DND-41 (cell line): ENCODE results near the gene EDNRA.

Experiments used
- ATAC-seq: fragments of 200-7000 bp; cut with Tn5 transposase; 3 replicates; pipeline ENCODE4 v1.9.1; 2021; ENCODE audit warnings: low read depth; ENCODE audit not compliant: insufficient read depth
- DNase-seq: peaks from one replicate; pipeline ENCODE4 v3.0.0-alpha.2; 2020
- H2AFZ ChIP-seq: 2 replicates; pipeline ENCODE4 v1.6.0; 2012; ENCODE audit warnings: low read depth, low read length
- H3K27ac ChIP-seq: 2 replicates; pipeline ENCODE4 v1.5.1; 2012; ENCODE audit warnings: low read length, inconsistent platforms
- H3K27me3 ChIP-seq: fragments of 200-600 bp; sonication (generic); 2 replicates; pipeline ENCODE4 v1.6.0; 2012; ENCODE audit warnings: low read length, mild to moderate bottlenecking, inconsistent platforms; ENCODE audit not compliant: insufficient read depth, poor library complexity
- H3K36me3 ChIP-seq: 2 replicates; pipeline ENCODE4 v1.5.1; 2012; ENCODE audit warnings: low read length, inconsistent platforms; ENCODE audit not compliant: insufficient read depth
- H3K4me1 ChIP-seq: 2 replicates; pipeline ENCODE4 v1.5.1; 2012; ENCODE audit warnings: mild to moderate bottlenecking, low read length; ENCODE audit not compliant: insufficient read depth
- H3K4me2 ChIP-seq: 2 replicates; pipeline ENCODE4 v1.6.0; 2012; ENCODE audit warnings: mild to moderate bottlenecking, moderate library complexity, low read length, inconsistent platforms; ENCODE audit not compliant: insufficient read depth
- H3K4me3 ChIP-seq, 2 experiments: fragments of 200-600 bp in 1 of 2; shearing (Covaris generic) in 1 of 2; 2 replicates each; pipeline ENCODE4 v1.5.1; 2012 to 2016; ENCODE audit warnings: inconsistent platforms in 2 of 2, low read length in 2 of 2, mild to moderate bottlenecking in 2 of 2, low read depth in 1 of 2, moderate library complexity in 1 of 2
- H3K79me2 ChIP-seq: 2 replicates; pipeline ENCODE4 v1.6.0; 2012; ENCODE audit warnings: low read length, inconsistent platforms; ENCODE audit not compliant: insufficient read depth
- H3K9ac ChIP-seq: 2 replicates; pipeline ENCODE4 v1.6.0; 2012; ENCODE audit warnings: low read depth, mild to moderate bottlenecking, inconsistent platforms, low read length, moderate library complexity
- H3K9me3 ChIP-seq: 2 replicates; pipeline ENCODE4 v1.5.1; 2012; ENCODE audit warnings: low read length, moderate library complexity, mild to moderate bottlenecking, inconsistent platforms; ENCODE audit not compliant: insufficient read depth, severe bottlenecking
- H4K20me1 ChIP-seq: 2 replicates; pipeline ENCODE4 v1.6.0; 2012; ENCODE audit warnings: low read length; ENCODE audit not compliant: insufficient read depth
- EZH2 ChIP-seq: IDR thresholded peaks from 3 replicates; pipeline ENCODE4 v1.6.1; 2012; ENCODE audit warnings: borderline replicate concordance, low read depth, mild to moderate bottlenecking, moderate library complexity, low read length, inconsistent platforms; ENCODE audit not compliant: severe bottlenecking
- TF ChIP-seq, protein P1 (sequence below): IDR thresholded peaks from 2 replicates; pipeline ENCODE4 v1.5.1; 2012; ENCODE audit warnings: borderline replicate concordance, low read length, moderate library complexity, mild to moderate bottlenecking; ENCODE audit not compliant: poor library complexity, severe bottlenecking; ENCODE audit errors: extremely low read depth

The EDNRA gene

DNA sequence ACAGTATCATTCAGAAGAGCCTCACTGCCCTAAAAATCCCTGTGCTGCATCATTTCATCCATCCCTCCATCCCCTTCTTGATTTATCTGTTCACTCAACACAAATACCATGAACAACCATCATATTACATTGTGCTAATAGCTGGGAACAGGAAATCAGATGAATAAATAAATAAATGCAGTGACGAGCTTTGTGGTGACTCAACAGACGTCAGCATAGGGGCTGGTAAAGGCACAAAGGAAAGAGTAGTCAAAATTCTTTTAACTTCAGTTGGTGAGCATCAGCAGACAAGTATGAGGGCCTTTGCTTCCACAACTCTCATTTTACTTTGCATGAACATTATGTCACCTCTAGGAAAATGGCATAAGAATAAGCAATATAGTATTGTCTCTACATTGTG is 65.5 kb downstream of the EDNRA start:
- no peak overlapping the region for H3K27ac ChIP-seq
- H3K4me2 ChIP-seq = no peak overlapping the region
- TF ChIP-seq EZH2 = no peak
- TF ChIP-seq, protein P1, sequence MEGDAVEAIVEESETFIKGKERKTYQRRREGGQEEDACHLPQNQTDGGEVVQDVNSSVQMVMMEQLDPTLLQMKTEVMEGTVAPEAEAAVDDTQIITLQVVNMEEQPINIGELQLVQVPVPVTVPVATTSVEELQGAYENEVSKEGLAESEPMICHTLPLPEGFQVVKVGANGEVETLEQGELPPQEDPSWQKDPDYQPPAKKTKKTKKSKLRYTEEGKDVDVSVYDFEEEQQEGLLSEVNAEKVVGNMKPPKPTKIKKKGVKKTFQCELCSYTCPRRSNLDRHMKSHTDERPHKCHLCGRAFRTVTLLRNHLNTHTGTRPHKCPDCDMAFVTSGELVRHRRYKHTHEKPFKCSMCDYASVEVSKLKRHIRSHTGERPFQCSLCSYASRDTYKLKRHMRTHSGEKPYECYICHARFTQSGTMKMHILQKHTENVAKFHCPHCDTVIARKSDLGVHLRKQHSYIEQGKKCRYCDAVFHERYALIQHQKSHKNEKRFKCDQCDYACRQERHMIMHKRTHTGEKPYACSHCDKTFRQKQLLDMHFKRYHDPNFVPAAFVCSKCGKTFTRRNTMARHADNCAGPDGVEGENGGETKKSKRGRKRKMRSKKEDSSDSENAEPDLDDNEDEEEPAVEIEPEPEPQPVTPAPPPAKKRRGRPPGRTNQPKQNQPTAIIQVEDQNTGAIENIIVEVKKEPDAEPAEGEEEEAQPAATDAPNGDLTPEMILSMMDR = no peak
- H2AFZ ChIP-seq = no peak overlapping the region
- DNase-seq (no peak), ATAC-seq (no peak)
- no peak overlapping the region for H3K9ac ChIP-seq
- H4K20me1 ChIP-seq = no peaks in the 10 kb centered on the region
- no peak overlapping the region for H3K4me3 ChIP-seq
- H3K79me2 ChIP-seq = no peaks in the 10 kb centered on the region
- no peaks in the 10 kb centered on the region for H3K36me3 ChIP-seq
- H3K9me3 ChIP-seq = no peaks in the 10 kb centered on the region
- no peaks in the 10 kb centered on the region for H3K27me3 ChIP-seq
- peaks cover 3% of the 10 kb centered on the region; the same call in 1 of the 2 replicates for H3K4me1 ChIP-seq

DNA sequence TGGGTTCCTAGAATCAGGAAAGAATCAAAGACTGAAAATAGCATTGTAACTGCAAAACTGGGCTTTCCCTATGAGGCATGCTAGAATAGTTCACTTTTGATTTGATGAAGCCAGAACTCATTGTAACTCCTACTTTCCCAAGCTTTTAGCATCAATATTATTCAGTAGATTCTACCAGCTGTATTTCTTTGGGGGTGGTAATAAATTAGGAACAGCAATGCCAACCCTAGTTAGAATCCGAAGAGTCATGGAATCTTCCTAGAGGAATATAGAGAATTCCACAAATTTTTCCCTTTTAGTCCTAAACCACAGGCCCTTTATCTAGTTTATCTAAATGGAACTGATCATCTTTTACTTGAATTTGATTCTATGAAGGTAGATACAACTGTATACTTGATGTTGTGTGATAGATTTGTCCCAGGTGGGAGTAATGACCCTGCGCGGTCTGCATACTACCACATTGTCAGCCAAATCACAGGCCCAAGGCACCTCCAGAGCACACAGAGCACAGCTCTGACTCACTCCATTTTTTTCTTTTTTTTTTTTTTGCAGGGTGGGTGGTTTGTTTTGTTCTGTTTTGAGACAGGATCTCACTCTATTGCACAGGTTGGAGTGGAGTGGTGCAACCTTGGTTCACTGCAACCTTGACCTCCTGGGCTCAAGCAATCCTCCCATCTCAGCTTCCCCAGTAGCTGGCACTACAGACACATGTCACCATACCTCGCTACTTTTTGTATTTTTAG is 66.6 kb downstream of the EDNRA start:
- Histone ChIP-seq H3K79me2 (no peaks in the 10 kb centered on the region), H2AFZ (no peak overlapping the region), H3K4me3 (no peak overlapping the region), H3K4me1 (peaks cover 3% of the 10 kb centered on the region; the same call in 1 of the 2 replicates), H3K27me3 (no peaks in the 10 kb centered on the region), H3K9ac (no peak overlapping the region), H3K36me3 (no peaks in the 10 kb centered on the region), H4K20me1 (no peaks in the 10 kb centered on the region), H3K4me2 (no peak overlapping the region), H3K27ac (no peak overlapping the region), H3K9me3 (no peaks in the 10 kb centered on the region)
- ATAC-seq = no peak
- TF ChIP-seq EZH2 = no peak
- TF ChIP-seq, protein P1 = no peak
- DNase-seq = no peak

DNA sequence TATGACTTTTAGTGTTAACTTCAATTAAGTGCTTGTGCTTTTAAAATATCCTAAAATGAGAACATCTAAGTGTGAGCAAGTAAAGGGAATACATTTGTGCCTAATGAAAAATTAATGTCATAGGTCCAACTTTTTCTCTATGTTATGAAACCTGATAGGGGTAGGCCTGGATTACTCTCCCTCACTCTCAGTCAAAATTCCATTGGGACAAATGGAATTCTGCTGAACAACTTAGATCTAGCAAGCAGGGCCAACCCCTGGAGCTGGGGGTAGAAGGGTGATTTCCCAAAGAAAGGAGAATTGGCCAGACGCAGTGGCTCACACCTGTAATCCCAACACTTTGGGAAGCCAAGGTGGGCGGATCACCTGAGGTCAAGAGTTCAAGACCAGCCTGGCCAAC is 67.4 kb downstream of the EDNRA start:
- H3K27me3 ChIP-seq = no peaks in the 10 kb centered on the region
- H3K4me2 ChIP-seq = no peak overlapping the region
- H2AFZ ChIP-seq = no peak overlapping the region
- H3K27ac ChIP-seq = no peak overlapping the region
- no peaks in the 10 kb centered on the region for H4K20me1 ChIP-seq
- no peaks in the 10 kb centered on the region for H3K36me3 ChIP-seq
- no peaks in the 10 kb centered on the region for H3K9me3 ChIP-seq
- ATAC-seq (no peak), DNase-seq (no peak)
- no peak for TF ChIP-seq EZH2
- TF ChIP-seq, protein P1 = no peak
- H3K4me3 ChIP-seq = no peak overlapping the region
- peaks cover 3% of the 10 kb centered on the region; the same call in 1 of the 2 replicates for H3K4me1 ChIP-seq
- H3K79me2 ChIP-seq = no peaks in the 10 kb centered on the region
- H3K9ac ChIP-seq = no peak overlapping the region
